ENCODE measurements around the gene USP4. TPM values are rescaled to one million over a fixed set of nuclear protein-coding genes. Genes with fewer than 3 reads are reported as not detected.
"Not testable (repeated sequence)": the region's sequence is repeated elsewhere in the genome, so short reads cannot be mapped to it uniquely, and the experiment has no call there.

The USP4 gene
- total RNA-seq, 1 donor from 2014 or later, result 18.3 TPM

GRCh38 chr3:49260806-49261324, 79.0 kb downstream of the USP4 start:
- Histone ChIP-seq H3K9me3 (ENCODE audit: control insufficient read depth in 3 of 3, low read length in 3 of 3) (no peaks in the 10 kb centered on the region), H3K9ac (ENCODE audit: low read depth in 1 of 3, low read length in 3 of 3) (no peak overlapping the region), H3K36me3 (ENCODE audit: control insufficient read depth in 3 of 3, insufficient read depth in 3 of 3, low read length in 3 of 3) (no peaks in the 10 kb centered on the region), H3K27ac (ENCODE audit: low read depth, low read length) (no peak overlapping the region), H3K4me3 (ENCODE audit: low read length in 3 of 3) (no peak overlapping the region), H3K27me3 (ENCODE audit: control insufficient read depth in 3 of 3, insufficient read depth in 3 of 3, low read length in 3 of 3) (no peaks in the 10 kb centered on the region), H3K4me1 (ENCODE audit: control insufficient read depth in 3 of 3, insufficient read depth in 3 of 3, low read length in 3 of 3) (peaks cover 0 to 3% (median 0%) of the 10 kb centered on the region in 3 donors)

- no peaks in the 10 kb centered on the region for H3K9me3 ChIP-seq (ENCODE audit: control insufficient read depth in 3 of 3, low read length in 3 of 3)
- H3K4me3 ChIP-seq (ENCODE audit: low read length in 3 of 3), result no peak overlapping the region
- H3K4me1 ChIP-seq (ENCODE audit: control insufficient read depth in 3 of 3, insufficient read depth in 3 of 3, low read length in 3 of 3), result no peaks in the 10 kb centered on the region
- H3K9ac ChIP-seq (ENCODE audit: low read depth in 1 of 3, low read length in 3 of 3), result no peak overlapping the region
- H3K27ac ChIP-seq (ENCODE audit: low read depth, low read length), result no peak overlapping the region
- no peaks in the 10 kb centered on the region for H3K36me3 ChIP-seq (ENCODE audit: control insufficient read depth in 3 of 3, insufficient read depth in 3 of 3, low read length in 3 of 3)
- no peaks in the 10 kb centered on the region for H3K27me3 ChIP-seq (ENCODE audit: control insufficient read depth in 3 of 3, insufficient read depth in 3 of 3, low read length in 3 of 3)
Observed at GRCh38 chr3:49257187-49257586, 82.7 kb downstream of the USP4 start.

GRCh38 chr3:49255718-49256511, 83.9 kb downstream of the USP4 start:
- Histone ChIP-seq H3K9ac (ENCODE audit: low read depth in 1 of 3, low read length in 3 of 3) (no peak overlapping the region), H3K27ac (ENCODE audit: low read depth, low read length) (no peak overlapping the region)

GRCh38 chr3:49255112-49255511, 84.7 kb downstream of the USP4 start:
- Histone ChIP-seq H3K36me3 (ENCODE audit: control insufficient read depth in 3 of 3, insufficient read depth in 3 of 3, low read length in 3 of 3) (no peaks in the 10 kb centered on the region), H3K4me3 (ENCODE audit: low read length in 3 of 3) (no peak overlapping the region), H3K9ac (ENCODE audit: low read depth in 1 of 3, low read length in 3 of 3) (no peak overlapping the region), H3K27ac (ENCODE audit: low read depth, low read length) (no peak overlapping the region), H3K9me3 (ENCODE audit: control insufficient read depth in 3 of 3, low read length in 3 of 3) (no peaks in the 10 kb centered on the region), H3K4me1 (ENCODE audit: control insufficient read depth in 3 of 3, insufficient read depth in 3 of 3, low read length in 3 of 3) (no peaks in the 10 kb centered on the region), H3K27me3 (ENCODE audit: control insufficient read depth in 3 of 3, insufficient read depth in 3 of 3, low read length in 3 of 3) (no peaks in the 10 kb centered on the region)

More at GRCh38 chr3:49255718-49256511, 83.9 kb downstream of the USP4 start:
- Histone ChIP-seq H3K4me1 (ENCODE audit: control insufficient read depth in 3 of 3, insufficient read depth in 3 of 3, low read length in 3 of 3) (no peaks in the 10 kb centered on the region), H3K9me3 (ENCODE audit: control insufficient read depth in 3 of 3, low read length in 3 of 3) (no peaks in the 10 kb centered on the region), H3K4me3 (ENCODE audit: low read length in 3 of 3) (no peak overlapping the region), H3K36me3 (ENCODE audit: control insufficient read depth in 3 of 3, insufficient read depth in 3 of 3, low read length in 3 of 3) (no peaks in the 10 kb centered on the region), H3K27me3 (ENCODE audit: control insufficient read depth in 3 of 3, insufficient read depth in 3 of 3, low read length in 3 of 3) (no peaks in the 10 kb centered on the region)

- H3K4me3 ChIP-seq (ENCODE audit: low read length in 3 of 3), result no peak overlapping the region
- H3K36me3 ChIP-seq (ENCODE audit: control insufficient read depth in 3 of 3, insufficient read depth in 3 of 3, low read length in 3 of 3), result no peaks in the 10 kb centered on the region
- no peak overlapping the region for H3K9ac ChIP-seq (ENCODE audit: low read depth in 1 of 3, low read length in 3 of 3)
- H3K27me3 ChIP-seq (ENCODE audit: control insufficient read depth in 3 of 3, insufficient read depth in 3 of 3, low read length in 3 of 3), result no peaks in the 10 kb centered on the region
- no peaks in the 10 kb centered on the region for H3K9me3 ChIP-seq (ENCODE audit: control insufficient read depth in 3 of 3, low read length in 3 of 3)
- H3K4me1 ChIP-seq (ENCODE audit: control insufficient read depth in 3 of 3, insufficient read depth in 3 of 3, low read length in 3 of 3), result peaks cover 0 to 4% (median 0%) of the 10 kb centered on the region in 3 donors
- H3K27ac ChIP-seq (ENCODE audit: low read depth, low read length), result no peak overlapping the region
Observed at GRCh38 chr3:49253512-49253911, 86.3 kb downstream of the USP4 start.

GRCh38 chr3:49248840-49249227, 91.0 kb downstream of the USP4 start:
- peaks cover 0 to 9% (median 5%) of the 10 kb centered on the region in 3 donors for H3K4me1 ChIP-seq (ENCODE audit: control insufficient read depth in 3 of 3, insufficient read depth in 3 of 3, low read length in 3 of 3)
- no peaks in the 10 kb centered on the region for H3K27me3 ChIP-seq (ENCODE audit: control insufficient read depth in 3 of 3, insufficient read depth in 3 of 3, low read length in 3 of 3)
- peak overlapping the region; percentile 70 for H3K27ac ChIP-seq (ENCODE audit: low read depth, low read length)
- no peak overlapping the region for H3K4me3 ChIP-seq (ENCODE audit: low read length in 3 of 3)
- H3K36me3 ChIP-seq (ENCODE audit: control insufficient read depth in 3 of 3, insufficient read depth in 3 of 3, low read length in 3 of 3), result peaks cover 0 to 2% (median 2%) of the 10 kb centered on the region in 3 donors
- H3K9ac ChIP-seq (ENCODE audit: low read depth in 1 of 3, low read length in 3 of 3), result no peak overlapping the region
- no peaks in the 10 kb centered on the region for H3K9me3 ChIP-seq (ENCODE audit: control insufficient read depth in 3 of 3, low read length in 3 of 3)

GRCh38 chr3:49244581-49245205, 95.2 kb downstream of the USP4 start:
- no peak overlapping the region for H3K9ac ChIP-seq (ENCODE audit: low read depth in 1 of 3, low read length in 3 of 3)
- H3K4me1 ChIP-seq (ENCODE audit: control insufficient read depth in 3 of 3, insufficient read depth in 3 of 3, low read length in 3 of 3), result peaks cover 0 to 9% (median 5%) of the 10 kb centered on the region in 3 donors
- no peak overlapping the region for H3K27ac ChIP-seq (ENCODE audit: low read depth, low read length)
- H3K9me3 ChIP-seq (ENCODE audit: control insufficient read depth in 3 of 3, low read length in 3 of 3), result no peaks in the 10 kb centered on the region
- no peak overlapping the region for H3K4me3 ChIP-seq (ENCODE audit: low read length in 3 of 3)
- H3K27me3 ChIP-seq (ENCODE audit: control insufficient read depth in 3 of 3, insufficient read depth in 3 of 3, low read length in 3 of 3), result no peaks in the 10 kb centered on the region
- H3K36me3 ChIP-seq (ENCODE audit: control insufficient read depth in 3 of 3, insufficient read depth in 3 of 3, low read length in 3 of 3), result peaks cover 0 to 4% (median 2%) of the 10 kb centered on the region in 3 donors

GRCh38 chr3:49240091-49240490, 99.8 kb downstream of the USP4 start:
- not testable (repeated sequence) for H3K9me3 ChIP-seq (ENCODE audit: control insufficient read depth in 3 of 3, low read length in 3 of 3); H3K36me3 ChIP-seq (ENCODE audit: control insufficient read depth in 3 of 3, insufficient read depth in 3 of 3, low read length in 3 of 3); H3K9ac ChIP-seq (ENCODE audit: low read depth in 1 of 3, low read length in 3 of 3); H3K27ac ChIP-seq (ENCODE audit: low read depth, low read length); H3K4me3 ChIP-seq (ENCODE audit: low read length in 3 of 3); H3K27me3 ChIP-seq (ENCODE audit: control insufficient read depth in 3 of 3, insufficient read depth in 3 of 3, low read length in 3 of 3)
- H3K4me1 ChIP-seq (ENCODE audit: control insufficient read depth in 3 of 3, insufficient read depth in 3 of 3, low read length in 3 of 3), result peaks cover 0 to 14% (median 5%) of the 10 kb centered on the region in 3 donors

- Histone ChIP-seq H3K9ac (ENCODE audit: low read depth in 1 of 3, low read length in 3 of 3) (peak overlapping the region in 1 of 3 donors; percentile 51), H3K4me3 (ENCODE audit: low read length in 3 of 3) (no peak overlapping the region), H3K9me3 (ENCODE audit: control insufficient read depth in 3 of 3, low read length in 3 of 3) (peaks cover 0 to under 1% (median 0%) of the 10 kb centered on the region in 3 donors), H3K27ac (ENCODE audit: low read depth, low read length) (peak overlapping the region; percentile 77), H3K36me3 (ENCODE audit: control insufficient read depth in 3 of 3, insufficient read depth in 3 of 3, low read length in 3 of 3) (peaks cover 0 to 3% (median 2%) of the 10 kb centered on the region in 3 donors), H3K4me1 (ENCODE audit: control insufficient read depth in 3 of 3, insufficient read depth in 3 of 3, low read length in 3 of 3) (peaks cover 0 to 10% (median 0%) of the 10 kb centered on the region in 3 donors), H3K27me3 (ENCODE audit: control insufficient read depth in 3 of 3, insufficient read depth in 3 of 3, low read length in 3 of 3) (no peaks in the 10 kb centered on the region)
Observed at GRCh38 chr3:49238274-49239127, 101.4 kb downstream of the USP4 start.

Measured in skeletal muscle tissue (tissue), 4 donors.